ENCODE data around the gene SLC4A4. TPM values are rescaled to one million over a fixed set of nuclear protein-coding genes. Genes with fewer than 3 reads are reported as not detected.
A peak's percentile ranks its signal among the peaks of the same experiment; 100 is the strongest.

SLC4A4 gene
- total RNA-seq, 1 donor from 2014 or later: 281 TPM

DNA sequence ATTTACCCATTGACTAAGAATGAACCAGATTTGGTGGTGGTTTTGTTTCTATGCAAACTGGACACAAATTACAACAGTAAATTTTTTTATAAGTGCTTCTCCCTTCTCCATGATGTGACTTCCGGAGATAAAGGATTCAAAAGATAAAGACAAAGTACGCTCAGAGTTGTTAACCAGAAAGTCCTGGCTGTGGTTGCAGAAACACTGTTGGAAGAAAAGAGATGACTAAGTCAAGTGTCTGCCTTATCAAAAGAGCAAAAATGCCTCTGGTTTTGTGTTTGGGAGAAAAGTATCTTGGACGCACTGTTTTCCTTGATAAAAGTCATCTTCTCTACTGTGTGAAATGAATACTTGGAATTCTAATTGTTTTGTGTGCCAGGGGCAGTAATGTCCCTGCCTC is 231.7 kb downstream of the SLC4A4 start:
- Mint-ChIP-seq H3K4me1 (ENCODE audit: low read depth) (peaks cover 17% of the 10 kb centered on the region), H3K9me3 (ENCODE audit: low read depth) (peaks cover 10% of the 10 kb centered on the region), H3K36me3 (ENCODE audit: insufficient read depth) (peaks cover 64% of the 10 kb centered on the region), H3K4me3 (ENCODE audit: low read depth) (no peak overlapping the region), H3K27ac (peak overlapping the region; percentile 92), H3K27me3 (no peaks in the 10 kb centered on the region)
- no peak for DNase-seq (ENCODE audit: low spot score, unreplicated experiment)
- no peak for TF ChIP-seq CTCF (IDR thresholded peaks at IDR 0.05; ENCODE audit: unreplicated experiment)

DNA sequence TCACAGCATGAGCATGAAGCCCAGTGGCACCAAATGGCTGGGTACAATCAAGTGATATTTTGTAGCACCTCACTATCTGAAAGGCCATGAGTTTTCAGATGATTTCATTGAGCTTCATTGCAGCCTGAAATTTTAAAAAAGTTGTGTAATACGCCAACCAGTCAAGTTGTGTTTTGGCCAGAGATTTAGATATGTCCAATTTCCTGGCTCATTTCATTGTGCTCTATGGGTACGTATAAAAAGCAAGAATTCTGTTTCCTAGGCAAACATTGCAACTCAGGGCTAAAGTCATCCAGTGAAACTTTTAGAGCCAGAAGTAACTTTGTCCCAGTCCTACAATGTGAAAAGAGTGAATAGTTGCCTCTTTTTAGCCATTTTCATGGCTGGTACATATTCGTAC is 232.5 kb downstream of the SLC4A4 start:
- no peak overlapping the region for H3K27ac Mint-ChIP-seq
- peaks cover 71% of the 10 kb centered on the region for H3K36me3 Mint-ChIP-seq (ENCODE audit: insufficient read depth)
- peaks cover 14% of the 10 kb centered on the region for H3K4me1 Mint-ChIP-seq (ENCODE audit: low read depth)
- no peaks in the 10 kb centered on the region for H3K27me3 Mint-ChIP-seq
- H3K9me3 Mint-ChIP-seq (ENCODE audit: low read depth): peaks cover 10% of the 10 kb centered on the region
- H3K4me3 Mint-ChIP-seq (ENCODE audit: low read depth): no peak overlapping the region
- DNase-seq (ENCODE audit: low spot score, unreplicated experiment): no peak
- no peak for TF ChIP-seq CTCF (IDR thresholded peaks at IDR 0.05; ENCODE audit: unreplicated experiment)

GRCh38 chr4:71583971-71584370 is 245.2 kb downstream of the SLC4A4 start:
- H3K27ac Mint-ChIP-seq: peak overlapping the region; percentile 76
- H3K9me3 Mint-ChIP-seq (ENCODE audit: low read depth): peaks cover 33% of the 10 kb centered on the region
- H3K36me3 Mint-ChIP-seq (ENCODE audit: insufficient read depth): peaks cover 19% of the 10 kb centered on the region
- H3K4me1 Mint-ChIP-seq (ENCODE audit: low read depth): peaks cover 16% of the 10 kb centered on the region
- H3K4me3 Mint-ChIP-seq (ENCODE audit: low read depth): no peak overlapping the region
- no peak for DNase-seq (ENCODE audit: low spot score, unreplicated experiment)
- no peak for TF ChIP-seq CTCF (IDR thresholded peaks at IDR 0.05; ENCODE audit: unreplicated experiment)
- H3K27me3 Mint-ChIP-seq: no peaks in the 10 kb centered on the region

DNA sequence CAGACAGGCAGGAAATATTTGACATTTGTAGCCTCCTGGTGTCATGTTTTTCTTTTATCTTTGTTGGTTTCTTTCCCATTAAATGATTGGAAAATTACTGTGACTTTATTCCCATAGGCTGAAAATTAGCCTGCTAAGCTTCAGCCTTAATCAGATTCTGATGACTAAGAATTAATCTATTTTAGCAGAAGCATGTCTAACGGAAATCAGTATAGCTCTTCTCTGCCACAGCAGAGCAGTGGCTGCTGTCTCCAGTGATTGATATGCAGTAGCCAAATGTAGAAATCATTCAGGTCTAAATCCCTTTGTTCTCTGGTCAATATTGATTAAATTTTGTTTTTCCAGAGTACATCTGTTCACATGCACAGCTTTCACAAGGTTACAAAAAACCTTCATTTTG is 245.8 kb downstream of the SLC4A4 start:
- Mint-ChIP-seq H3K36me3 (ENCODE audit: insufficient read depth) (peaks cover 22% of the 10 kb centered on the region), H3K4me3 (ENCODE audit: low read depth) (no peak overlapping the region), H3K27me3 (no peaks in the 10 kb centered on the region), H3K9me3 (ENCODE audit: low read depth) (peaks cover 36% of the 10 kb centered on the region), H3K4me1 (ENCODE audit: low read depth) (peaks cover 16% of the 10 kb centered on the region), H3K27ac (peak overlapping the region; percentile 79)
- no peak for TF ChIP-seq CTCF (IDR thresholded peaks at IDR 0.05; ENCODE audit: unreplicated experiment)
- DNase-seq (ENCODE audit: low spot score, unreplicated experiment): no peak

DNA sequence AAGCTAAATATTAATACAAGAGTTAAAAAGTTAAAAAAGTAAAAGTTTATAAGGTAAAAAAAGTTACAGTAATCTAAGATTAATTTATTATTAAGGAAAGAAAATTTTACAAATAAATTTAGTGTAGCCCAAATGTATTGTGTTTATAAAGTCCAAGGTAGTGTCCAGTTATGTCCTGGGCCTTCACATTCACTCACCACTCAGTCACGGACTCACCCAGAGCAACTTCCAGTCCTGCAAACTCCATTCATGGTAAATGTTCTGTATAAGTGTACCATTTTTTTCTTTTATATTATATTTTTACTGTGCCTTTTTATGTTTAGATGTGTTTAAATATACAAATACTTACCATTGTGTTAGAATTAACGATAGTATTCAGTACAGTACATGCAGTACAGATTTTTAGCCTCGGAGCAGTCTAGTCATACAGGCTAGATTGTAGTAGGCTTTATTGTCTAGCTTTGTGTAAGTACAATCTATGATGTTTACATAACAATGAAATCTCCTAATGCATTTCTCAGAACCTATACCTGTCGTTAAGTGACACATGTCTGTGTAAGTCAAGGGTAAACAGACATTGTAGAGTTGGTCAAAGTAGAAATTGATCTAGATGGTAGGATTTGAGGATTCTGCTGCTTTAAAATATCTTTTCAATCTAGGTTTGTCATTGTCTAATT is 247.4 kb downstream of the SLC4A4 start:
- peaks cover 24% of the 10 kb centered on the region for H3K4me1 Mint-ChIP-seq (ENCODE audit: low read depth)
- H3K27ac Mint-ChIP-seq: peak overlapping the region; percentile 3
- H3K36me3 Mint-ChIP-seq (ENCODE audit: insufficient read depth): peaks cover 27% of the 10 kb centered on the region

More for the DNA sequence above, 247.4 kb downstream of the SLC4A4 start:
- H3K27me3 Mint-ChIP-seq: no peaks in the 10 kb centered on the region
- no peak for DNase-seq (ENCODE audit: low spot score, unreplicated experiment)
- peaks cover 39% of the 10 kb centered on the region for H3K9me3 Mint-ChIP-seq (ENCODE audit: low read depth)
- H3K4me3 Mint-ChIP-seq (ENCODE audit: low read depth): no peak overlapping the region
- no peak for TF ChIP-seq CTCF (IDR thresholded peaks at IDR 0.05; ENCODE audit: unreplicated experiment)

All from progenitor cell of endocrine pancreas (in vitro differentiated cells).